Mammary epithelial cell (primary cell): ENCODE results near the gene SGO1.

Experiments used
- EZH2 ChIP-seq: IDR thresholded peaks from 2 replicates; pipeline ENCODE4 v1.6.1; 2012; ENCODE audit warnings: low read length, inconsistent platforms, borderline replicate concordance
- TF ChIP-seq, protein P1 (sequence below), 2 donors: IDR thresholded peaks in 1 of 2; conservative IDR thresholded peaks in 1 of 2; 2 replicates each; pipeline ENCODE4 v1.5.1; 2011 to 2012; ENCODE audit warnings: inconsistent platforms in 2 of 2, low read length in 2 of 2, mild to moderate bottlenecking in 2 of 2, control low read depth in 1 of 2, low read depth in 1 of 2; ENCODE audit not compliant: insufficient read depth in 1 of 2; ENCODE audit errors: extremely low read depth in 1 of 2

GRCh38 chr3:20160230-20160629, 25.8 kb downstream of the SGO1 start:
- TF ChIP-seq, protein P1, sequence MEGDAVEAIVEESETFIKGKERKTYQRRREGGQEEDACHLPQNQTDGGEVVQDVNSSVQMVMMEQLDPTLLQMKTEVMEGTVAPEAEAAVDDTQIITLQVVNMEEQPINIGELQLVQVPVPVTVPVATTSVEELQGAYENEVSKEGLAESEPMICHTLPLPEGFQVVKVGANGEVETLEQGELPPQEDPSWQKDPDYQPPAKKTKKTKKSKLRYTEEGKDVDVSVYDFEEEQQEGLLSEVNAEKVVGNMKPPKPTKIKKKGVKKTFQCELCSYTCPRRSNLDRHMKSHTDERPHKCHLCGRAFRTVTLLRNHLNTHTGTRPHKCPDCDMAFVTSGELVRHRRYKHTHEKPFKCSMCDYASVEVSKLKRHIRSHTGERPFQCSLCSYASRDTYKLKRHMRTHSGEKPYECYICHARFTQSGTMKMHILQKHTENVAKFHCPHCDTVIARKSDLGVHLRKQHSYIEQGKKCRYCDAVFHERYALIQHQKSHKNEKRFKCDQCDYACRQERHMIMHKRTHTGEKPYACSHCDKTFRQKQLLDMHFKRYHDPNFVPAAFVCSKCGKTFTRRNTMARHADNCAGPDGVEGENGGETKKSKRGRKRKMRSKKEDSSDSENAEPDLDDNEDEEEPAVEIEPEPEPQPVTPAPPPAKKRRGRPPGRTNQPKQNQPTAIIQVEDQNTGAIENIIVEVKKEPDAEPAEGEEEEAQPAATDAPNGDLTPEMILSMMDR (conservative IDR thresholded peaks at IDR 0.05 in 1 of 2, IDR thresholded peaks at IDR 0.05 in 1 of 2; ENCODE audit: extremely low read depth in 1 of 2, insufficient read depth in 1 of 2, low read depth in 1 of 2, low read length in 2 of 2) = no peak
- no peak for TF ChIP-seq EZH2
